HepG2 (cell line): ENCODE data around the gene CDC34. TPM values are rescaled to one million over a fixed set of nuclear protein-coding genes. Genes with fewer than 3 reads are reported as not detected.

ENCODE experiments used
- KAT7 ChIP-seq: IDR thresholded peaks from 2 replicates; pipeline ENCODE4 v1.6.1; 2018; ENCODE audit warnings: borderline replicate concordance, missing compliant biosample characterization
- MAX ChIP-seq: IDR thresholded peaks from 2 replicates; pipeline ENCODE4 v1.6.1; 2012; ENCODE audit warnings: inconsistent platforms
- MED1 ChIP-seq: sonication (generic); formaldehyde crosslinking; IDR thresholded peaks from 2 replicates; pipeline ENCODE4 v1.4.0; 2020; ENCODE audit warnings: missing genetic modification reagents
- SOX13 ChIP-seq, 3 experiments: fragments of 450-650 bp in 1 of 3; sonication (generic) in 1 of 3; formaldehyde crosslinking in 1 of 3; IDR thresholded peaks in 2 of 3; conservative IDR thresholded peaks in 1 of 3; 2 replicates each; pipeline versions ENCODE4 v1.5.0 to v1.6.1; 2016 to 2020; ENCODE audit warnings: antibody characterized with exemption in 1 of 3, mild to moderate bottlenecking in 1 of 3, missing compliant biosample characterization in 1 of 3, missing genetic modification reagents in 1 of 3, moderate library complexity in 1 of 3
- SP1 ChIP-seq, 2 experiments: fragments of 450-650 bp in 1 of 2; sonication (generic) in 1 of 2; formaldehyde crosslinking in 1 of 2; IDR thresholded peaks; 2 replicates each; pipeline versions ENCODE4 v1.4.0 to v1.6.1; 2016 to 2020; ENCODE audit warnings: missing genetic modification reagents in 1 of 2
- TSC22D2 ChIP-seq: sonication (generic); formaldehyde crosslinking; IDR thresholded peaks from 2 replicates; pipeline ENCODE4 v1.5.1; 2020; ENCODE audit warnings: missing genetic modification reagents, mild to moderate bottlenecking, borderline replicate concordance
- ZNF343 ChIP-seq: sonication (generic); formaldehyde crosslinking; IDR thresholded peaks from 2 replicates; pipeline ENCODE4 v1.4.0; 2020; ENCODE audit warnings: mild to moderate bottlenecking, missing genetic modification reagents
- ZNF407 ChIP-seq: sonication (generic); formaldehyde crosslinking; IDR thresholded peaks from one replicate; pipeline ENCODE4 v1.5.1; 2020; ENCODE audit warnings: mild to moderate bottlenecking, missing genetic modification reagents; ENCODE audit errors: not compliant biosample characterization
- ZNF652 ChIP-seq: IDR thresholded peaks from 2 replicates; pipeline ENCODE4 v1.6.1; 2016; ENCODE audit warnings: low read depth, borderline replicate concordance
- ZNF672 ChIP-seq: sonication (generic); formaldehyde crosslinking; IDR thresholded peaks from 2 replicates; pipeline ENCODE4 v1.8.1; 2022; ENCODE audit warnings: missing genetic modification reagents
- ZNF687 ChIP-seq: sonication (generic); formaldehyde crosslinking; IDR thresholded peaks from 2 replicates; pipeline ENCODE4 v1.5.1; 2020; ENCODE audit warnings: mild to moderate bottlenecking, missing genetic modification reagents, moderate library complexity
- polyA plus RNA-seq, 8 experiments: library from polyadenylated mRNA; depleted of rRNA in 3 of 8; stranded (reverse) in 7 of 8; unstranded in 1 of 8; fragments of >200 nt; fragmentation: Illumina TruSeq in 4 of 8; extraction: Trizol in 4 of 8; gene quantifications; 2 replicates each; pipeline versions ENCODE4 v1.2.1 to v1.2.3, GENCODE V29; 2011 to 2016; ENCODE audit warnings: low read depth in 4 of 8, missing spikeins in 1 of 8, mixed read lengths in 1 of 8; ENCODE audit not compliant: insufficient read depth in 1 of 8
- total RNA-seq, 5 experiments: library from RNA; depleted of rRNA; stranded (reverse); fragments of >200 nt; fragmentation: Illumina TruSeq; extraction: Trizol; gene quantifications; 2 replicates each; pipeline ENCODE4 v1.2.3, GENCODE V29; 2016; ENCODE audit warnings: low read depth in 1 of 5
- TF ChIP-seq, protein P1 (sequence below): IDR thresholded peaks from 2 replicates; pipeline ENCODE4 v1.6.1; 2016; ENCODE audit warnings: missing genetic modification reagents, missing compliant biosample characterization
- TF ChIP-seq, protein P2 (sequence below): IDR thresholded peaks from 2 replicates; pipeline ENCODE4 v1.6.1; 2018; ENCODE audit warnings: missing genetic modification reagents

CDC34 gene
- total and polyA plus RNA-seq, 2 of the 13 experiments (the other 11 are each of a cell fraction or from before 2014, with no cell fraction given), result 138 to 150 TPM

DNA sequence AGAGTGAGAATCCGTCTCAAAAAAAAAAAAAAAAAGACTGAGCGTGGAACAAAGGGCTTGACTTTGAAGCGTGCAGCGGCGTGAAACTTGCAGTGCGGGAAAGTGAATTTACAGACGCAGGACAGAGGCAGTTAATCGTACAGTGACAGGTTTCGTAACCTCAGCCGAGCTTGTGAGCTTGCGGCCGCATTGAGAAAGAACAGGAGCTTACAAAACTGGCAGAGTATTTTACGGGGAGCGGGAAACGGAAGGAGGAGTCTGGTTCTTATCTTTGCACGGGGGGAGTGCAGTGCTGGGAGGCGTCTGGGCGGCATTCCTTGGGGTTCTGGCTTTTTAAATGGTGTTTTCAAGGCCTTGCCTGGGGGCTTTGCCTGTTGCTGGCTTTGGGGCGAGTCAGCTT is 34.8 kb downstream of the CDC34 start (continued):
- TF ChIP-seq ZNF407 (CRISPR knock-in tag), result no peak
- TF ChIP-seq, protein P1, sequence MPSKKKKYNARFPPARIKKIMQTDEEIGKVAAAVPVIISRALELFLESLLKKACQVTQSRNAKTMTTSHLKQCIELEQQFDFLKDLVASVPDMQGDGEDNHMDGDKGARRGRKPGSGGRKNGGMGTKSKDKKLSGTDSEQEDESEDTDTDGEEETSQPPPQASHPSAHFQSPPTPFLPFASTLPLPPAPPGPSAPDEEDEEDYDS (CRISPR knock-in tag), result peak; percentile 36; the same call in 1 of the 2 replicates
- TF ChIP-seq ZNF652 (CRISPR knock-in tag), result peak; percentile 55; the same call in 1 of the 2 replicates
- TF ChIP-seq TSC22D2 (CRISPR knock-in tag), result no peak
- TF ChIP-seq SP1 (IDR thresholded peaks at IDR 0.05), result no peak
- TF ChIP-seq SP1 (CRISPR knock-in tag; IDR thresholded peaks at IDR 0.05), result no peak
- no peak for TF ChIP-seq ZNF672 (CRISPR knock-in tag)
- TF ChIP-seq, protein P2, sequence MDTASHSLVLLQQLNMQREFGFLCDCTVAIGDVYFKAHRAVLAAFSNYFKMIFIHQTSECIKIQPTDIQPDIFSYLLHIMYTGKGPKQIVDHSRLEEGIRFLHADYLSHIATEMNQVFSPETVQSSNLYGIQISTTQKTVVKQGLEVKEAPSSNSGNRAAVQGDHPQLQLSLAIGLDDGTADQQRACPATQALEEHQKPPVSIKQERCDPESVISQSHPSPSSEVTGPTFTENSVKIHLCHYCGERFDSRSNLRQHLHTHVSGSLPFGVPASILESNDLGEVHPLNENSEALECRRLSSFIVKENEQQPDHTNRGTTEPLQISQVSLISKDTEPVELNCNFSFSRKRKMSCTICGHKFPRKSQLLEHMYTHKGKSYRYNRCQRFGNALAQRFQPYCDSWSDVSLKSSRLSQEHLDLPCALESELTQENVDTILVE (CRISPR knock-in tag), result 0 out of 2 replicates have a peak, but pooled peaks have one; percentile 43
- TF ChIP-seq ZNF687 (CRISPR knock-in tag), result peak; percentile 27; the same call in 1 of the 2 replicates
- TF ChIP-seq MED1 (CRISPR knock-in tag), result peak; percentile 48; the same call in 1 of the 2 replicates
- no peak for TF ChIP-seq ZNF343 (CRISPR knock-in tag)
- no peak for TF ChIP-seq KAT7 (CRISPR knock-in tag)
- TF ChIP-seq MAX, result peak; percentile 43
- no peak for TF ChIP-seq SOX13 (IDR thresholded peaks at IDR 0.05)
- peak in 1 of 2 experiments; percentile 30; a peak in 1 of 4 replicates for TF ChIP-seq SOX13 (CRISPR knock-in tag; conservative IDR thresholded peaks at IDR 0.05 in 1 of 2, IDR thresholded peaks at IDR 0.05 in 1 of 2)
